SIG-M5 treated with dmso at 0.1 percent for 504 hours (cell line): ENCODE measurements around the gene ABHD8.

Source experiments
- DNase-seq: peaks from one replicate; lab custom pipeline; 2025; ENCODE audit not compliant: unreplicated experiment; lab: John Stamatoyannopoulos, UW

The ABHD8 gene

GRCh38 chr19:17243830-17244617, 59.2 kb downstream of the ABHD8 start:
- no peak for DNase-seq

- DNase-seq: no peak
Measured at GRCh38 chr19:17243211-17243829, 59.9 kb downstream of the ABHD8 start.

DNA sequence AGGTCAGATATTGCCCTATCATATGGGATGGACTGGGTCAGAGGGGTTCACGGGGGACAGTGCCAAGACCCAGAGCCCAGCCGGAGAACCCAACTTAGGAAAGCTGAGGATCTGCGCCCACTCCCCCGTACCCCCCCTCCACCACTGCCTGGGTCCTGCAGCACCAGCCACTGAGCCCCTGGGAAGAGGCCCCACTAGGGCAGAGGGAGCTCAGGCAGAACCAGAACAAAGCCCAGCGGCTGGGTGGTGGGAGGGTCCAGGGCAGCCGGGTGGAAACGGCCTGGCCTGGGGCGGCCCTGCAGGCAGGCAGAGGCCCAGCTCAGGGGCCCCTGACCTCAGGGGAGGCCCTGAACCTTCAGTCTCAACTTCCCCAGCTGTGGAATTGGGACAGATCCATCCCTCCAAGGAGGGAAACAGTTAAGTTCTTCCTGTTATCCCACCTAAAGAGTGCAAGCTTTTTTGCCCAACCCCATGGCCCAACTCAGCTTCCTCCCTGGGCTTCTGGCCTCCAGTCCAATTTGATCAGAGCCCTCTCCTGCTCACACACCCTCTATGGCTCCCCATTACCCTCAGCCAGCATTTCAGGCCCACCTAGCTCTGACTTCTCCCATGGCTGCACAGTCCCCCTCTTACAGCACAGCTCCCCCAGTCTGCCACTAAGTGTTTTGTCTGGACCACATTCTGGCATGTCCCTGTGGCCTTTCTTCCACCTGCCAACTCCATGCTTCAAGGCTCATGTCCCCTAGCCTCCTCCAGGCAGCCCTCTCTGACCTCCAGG, 60.6 kb downstream of the ABHD8 start:
- no peak for DNase-seq
